Upper lobe of right lung (tissue), 1 donor: ENCODE results near the gene WFDC9. TPM values are rescaled to one million over a fixed set of nuclear protein-coding genes. Genes with fewer than 3 reads are reported as not detected.
"Not testable (repeated sequence)": the region's sequence is repeated elsewhere in the genome, so short reads cannot be mapped to it uniquely, and the experiment has no call there.

Experiments
- ATAC-seq: fragments of 200-7000 bp; cut with Tn5 transposase; one replicate; pipeline ENCODE4 v1.9.1; 2020; ENCODE audit warnings: mild to moderate bottlenecking, moderate library complexity
- DNase-seq: peaks from one replicate; pipeline ENCODE4 v3.0.0-alpha.2; 2020
- H3K27ac ChIP-seq: fragments of 200-600 bp; one replicate; pipeline ENCODE4 v1.8.0; 2022
- H3K27me3 ChIP-seq: fragments of 200-600 bp; one replicate; pipeline ENCODE4 v1.8.0; 2022; ENCODE audit warnings: mild to moderate bottlenecking
- H3K36me3 ChIP-seq: fragments of 200-600 bp; one replicate; pipeline ENCODE4 v1.8.0; 2022
- H3K4me1 ChIP-seq: fragments of 200-600 bp; one replicate; pipeline ENCODE4 v1.8.0; 2022
- H3K4me3 ChIP-seq: fragments of 200-600 bp; one replicate; pipeline ENCODE4 v1.8.0; 2022; ENCODE audit warnings: mild to moderate bottlenecking
- H3K9me3 ChIP-seq: fragments of 200-600 bp; one replicate; pipeline ENCODE4 v1.8.0; 2022
- intact Hi-C: fragments of 100-400 bp; cut with DNase I; formaldehyde crosslinking; loops from one replicate; pipeline ENCODE4 v1.11.0; 2022
- long read RNA-seq: library from polyadenylated mRNA; unstranded; transcript quantifications from one replicate; pipeline ENCODE4 v2.0.0, GENCODE V29; 2021
- total RNA-seq: library from RNA; stranded (reverse); fragmentation: NEBNext Ultra II Directional; extraction: Animal tissue kit (Norgen Biotek cat#: 25700); gene quantifications from one replicate; pipeline ENCODE4 v1.2.1, GENCODE V29; 2021
- TF ChIP-seq, protein P1 (sequence below): fragments of 200-600 bp; IDR thresholded peaks from one replicate; pipeline ENCODE4 v1.8.0; 2022; ENCODE audit warnings: antibody characterized with exemption
- donor health status: DM: no; HTN: yes; CAD: no; lungs with severe emphysema.

WFDC9 gene
- not detected for total RNA-seq
- long read RNA-seq = 0 reads

GRCh38 chr20:45631184-45631583, at the start of gene WFDC9:
WFDC9 (minus strand) TSS chr20:45631284; CDS start chr20:45610181, 21,103 bp downstream.
- Histone ChIP-seq H3K4me1 (no peaks in the 10 kb centered on the region), H3K27ac (no peak within 1 kb of the TSS), H3K27me3 (no peaks in the 10 kb centered on the region), H3K9me3 (no peaks in the 10 kb centered on the region), H3K36me3 (no peaks in the 10 kb centered on the region), H3K4me3 (no peak within 1 kb of the TSS)
- DNase-seq (no peak), ATAC-seq (no peak)
- TF ChIP-seq, protein P1, sequence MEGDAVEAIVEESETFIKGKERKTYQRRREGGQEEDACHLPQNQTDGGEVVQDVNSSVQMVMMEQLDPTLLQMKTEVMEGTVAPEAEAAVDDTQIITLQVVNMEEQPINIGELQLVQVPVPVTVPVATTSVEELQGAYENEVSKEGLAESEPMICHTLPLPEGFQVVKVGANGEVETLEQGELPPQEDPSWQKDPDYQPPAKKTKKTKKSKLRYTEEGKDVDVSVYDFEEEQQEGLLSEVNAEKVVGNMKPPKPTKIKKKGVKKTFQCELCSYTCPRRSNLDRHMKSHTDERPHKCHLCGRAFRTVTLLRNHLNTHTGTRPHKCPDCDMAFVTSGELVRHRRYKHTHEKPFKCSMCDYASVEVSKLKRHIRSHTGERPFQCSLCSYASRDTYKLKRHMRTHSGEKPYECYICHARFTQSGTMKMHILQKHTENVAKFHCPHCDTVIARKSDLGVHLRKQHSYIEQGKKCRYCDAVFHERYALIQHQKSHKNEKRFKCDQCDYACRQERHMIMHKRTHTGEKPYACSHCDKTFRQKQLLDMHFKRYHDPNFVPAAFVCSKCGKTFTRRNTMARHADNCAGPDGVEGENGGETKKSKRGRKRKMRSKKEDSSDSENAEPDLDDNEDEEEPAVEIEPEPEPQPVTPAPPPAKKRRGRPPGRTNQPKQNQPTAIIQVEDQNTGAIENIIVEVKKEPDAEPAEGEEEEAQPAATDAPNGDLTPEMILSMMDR = no peak
- intact Hi-C loops = no loop called here

DNA sequence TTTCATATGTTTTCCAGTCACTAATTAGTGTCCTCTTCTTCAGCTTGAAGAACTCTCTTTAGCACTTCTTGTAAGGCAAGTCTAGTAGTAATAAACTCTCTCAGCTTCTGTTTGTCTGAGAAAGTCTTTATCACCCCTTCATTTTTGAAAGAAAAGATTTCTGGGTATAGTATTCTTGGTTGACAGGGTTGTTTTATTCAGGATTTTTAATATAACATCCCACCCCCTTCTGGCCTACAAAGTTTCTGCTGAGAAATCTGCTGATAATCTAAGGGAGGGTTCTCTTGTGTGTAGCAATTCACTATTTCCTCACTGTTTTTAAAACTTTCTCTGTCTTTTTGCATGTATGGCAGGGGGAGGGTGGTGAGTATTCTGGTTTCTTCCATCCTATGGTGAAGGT, 48.6 kb upstream of the WFDC9 start:
- Histone ChIP-seq H3K27ac (no peak overlapping the region), H3K4me1 (no peaks in the 10 kb centered on the region), H3K36me3 (no peaks in the 10 kb centered on the region), H3K9me3 (peaks cover 8% of the 10 kb centered on the region), H3K4me3 (no peak overlapping the region), H3K27me3 (no peaks in the 10 kb centered on the region)
- ATAC-seq (no peak), DNase-seq (no peak)
- intact Hi-C loops = no loop called here
- TF ChIP-seq, protein P1 = no peak

GRCh38 chr20:45672765-45673164, 41.7 kb upstream of the WFDC9 start:
- Histone ChIP-seq H3K36me3 (no peaks in the 10 kb centered on the region), H3K4me1 (no peaks in the 10 kb centered on the region), H3K4me3 (no peak overlapping the region), H3K27me3 (no peaks in the 10 kb centered on the region), H3K9me3 (no peaks in the 10 kb centered on the region), H3K27ac (no peak overlapping the region)
- TF ChIP-seq, protein P1 = no peak
- DNase-seq (no peak), ATAC-seq (no peak)
- intact Hi-C loops = no loop called here

- Histone ChIP-seq H3K4me1 (no peaks in the 10 kb centered on the region), H3K9me3 (no peaks in the 10 kb centered on the region), H3K4me3 (no peak within 1 kb of the TSS), H3K27me3 (no peaks in the 10 kb centered on the region), H3K27ac (no peak within 1 kb of the TSS), H3K36me3 (no peaks in the 10 kb centered on the region)
- TF ChIP-seq, protein P1 = no peak
- DNase-seq = no peak
- intact Hi-C loops = no loop called here
- ATAC-seq = no peak
Measured at GRCh38 chr20:45670139-45670538, 39.1 kb upstream of the WFDC9 start, which contains the start of gene WFDC11. WFDC11 (minus strand) TSS chr20:45670239; CDS start chr20:45650600, 19,639 bp downstream.

GRCh38 chr20:45657038-45657437, 26.0 kb upstream of the WFDC9 start:
- intact Hi-C loops, H3K27me3 ChIP-seq, H3K4me3 ChIP-seq, H3K9me3 ChIP-seq, H3K36me3 ChIP-seq, H3K27ac ChIP-seq, DNase-seq, H3K4me1 ChIP-seq, ATAC-seq: not testable (repeated sequence)

DNA sequence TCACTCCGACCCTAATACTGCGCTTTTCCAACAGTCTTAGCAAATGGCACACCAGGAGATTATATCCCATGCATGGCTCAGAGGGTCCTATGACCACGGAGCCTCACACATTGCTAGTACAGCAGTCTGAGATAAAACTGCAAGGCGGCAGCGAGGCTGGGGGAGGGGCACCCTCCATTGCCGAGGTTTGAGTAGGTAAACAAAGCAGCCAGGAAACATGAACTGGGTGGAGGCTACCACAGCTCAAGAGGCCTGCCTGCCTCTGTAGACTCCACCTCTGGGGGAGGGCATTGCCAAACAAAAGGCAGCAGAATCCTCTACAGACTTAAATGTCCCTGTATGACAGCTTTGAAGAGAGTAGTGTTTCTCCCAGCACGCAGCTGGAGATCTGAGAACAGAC, 20.6 kb upstream of the WFDC9 start:
- H3K27me3 ChIP-seq, H3K4me3 ChIP-seq, H3K27ac ChIP-seq, intact Hi-C loops, H3K36me3 ChIP-seq, H3K9me3 ChIP-seq, H3K4me1 ChIP-seq: not testable (repeated sequence)
- peak; percentile 33 for ATAC-seq
- DNase-seq = peak; percentile 78

DNA sequence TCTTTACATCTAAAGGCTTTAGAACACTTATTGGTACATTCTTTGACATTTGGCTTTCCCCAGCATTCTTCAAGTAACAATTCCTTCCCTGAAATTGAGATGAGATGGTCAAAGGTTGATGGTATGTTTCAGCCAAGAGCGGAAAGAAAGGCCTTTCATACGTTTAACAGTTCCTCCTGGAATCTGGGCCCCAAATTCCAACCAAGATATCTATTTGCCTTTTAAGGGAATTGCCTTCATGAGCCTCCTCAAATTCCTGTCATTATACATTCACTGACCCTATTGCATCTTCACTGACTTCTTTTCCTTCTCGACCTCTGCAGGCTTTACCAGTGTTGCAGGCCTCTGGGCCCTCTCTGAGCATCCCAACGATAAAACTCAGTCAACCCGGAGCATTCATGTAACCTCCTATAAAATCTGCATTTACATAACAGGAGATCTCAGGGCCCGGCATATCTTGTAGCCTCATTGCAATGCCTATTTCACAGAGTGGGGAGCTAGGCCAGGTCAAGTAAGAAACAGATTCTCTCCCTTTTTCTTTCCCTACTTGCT, 18.3 kb upstream of the WFDC9 start:
- Histone ChIP-seq H3K27ac (no peak overlapping the region), H3K36me3 (no peaks in the 10 kb centered on the region), H3K27me3 (no peaks in the 10 kb centered on the region), H3K9me3 (no peaks in the 10 kb centered on the region), H3K4me1 (no peaks in the 10 kb centered on the region), H3K4me3 (no peak overlapping the region)
- TF ChIP-seq, protein P1 = no peak
- DNase-seq (no peak), ATAC-seq (no peak)
- intact Hi-C loops = no loop called here
